Nephron (organoid): Measurements from ENCODE around the gene RADIL.

Experiments used
- H3K27ac Mint-ChIP-seq, 3 experiments: 2 replicates each; pipeline ENCODE4 v1.8.0; 2020; ENCODE audit warnings: mixed read lengths in 3 of 3, mild to moderate bottlenecking in 2 of 3, moderate library complexity in 1 of 3
- H3K27me3 Mint-ChIP-seq: 2 replicates; pipeline ENCODE4 v1.8.0; 2021; ENCODE audit warnings: low read depth, mild to moderate bottlenecking, moderate library complexity, mixed read lengths
- H3K36me3 Mint-ChIP-seq: 2 replicates; pipeline ENCODE4 v1.8.0; 2020; ENCODE audit warnings: low read depth, mixed read lengths
- H3K4me1 Mint-ChIP-seq: 2 replicates; pipeline ENCODE4 v1.8.0; 2020; ENCODE audit warnings: mixed read lengths
- H3K4me3 Mint-ChIP-seq, 3 experiments: 2 replicates each; pipeline ENCODE4 v1.8.0; 2020; ENCODE audit warnings: mild to moderate bottlenecking in 3 of 3, mixed read lengths in 3 of 3, moderate library complexity in 2 of 3
- H3K9me3 Mint-ChIP-seq: 2 replicates; pipeline ENCODE4 v1.8.0; 2020; ENCODE audit warnings: mixed read lengths
- TF ChIP-seq, protein P1 (sequence below), 3 experiments: fragments of 200-600 bp; sonication (generic); IDR thresholded peaks; one replicate each; pipeline ENCODE4 v1.5.0; 2021; ENCODE audit warnings: antibody characterized with exemption in 3 of 3; ENCODE audit not compliant: unreplicated experiment in 3 of 3

The RADIL gene

GRCh38 chr7:4851459-4852422, 31.8 kb downstream of the RADIL start:
- Mint-ChIP-seq H3K36me3 (no peaks in the 10 kb centered on the region), H3K27ac (no peak overlapping the region), H3K9me3 (peaks cover 12% of the 10 kb centered on the region), H3K27me3 (peaks cover 8% of the 10 kb centered on the region), H3K4me1 (no peaks in the 10 kb centered on the region), H3K4me3 (no peak overlapping the region)
- TF ChIP-seq, protein P1, sequence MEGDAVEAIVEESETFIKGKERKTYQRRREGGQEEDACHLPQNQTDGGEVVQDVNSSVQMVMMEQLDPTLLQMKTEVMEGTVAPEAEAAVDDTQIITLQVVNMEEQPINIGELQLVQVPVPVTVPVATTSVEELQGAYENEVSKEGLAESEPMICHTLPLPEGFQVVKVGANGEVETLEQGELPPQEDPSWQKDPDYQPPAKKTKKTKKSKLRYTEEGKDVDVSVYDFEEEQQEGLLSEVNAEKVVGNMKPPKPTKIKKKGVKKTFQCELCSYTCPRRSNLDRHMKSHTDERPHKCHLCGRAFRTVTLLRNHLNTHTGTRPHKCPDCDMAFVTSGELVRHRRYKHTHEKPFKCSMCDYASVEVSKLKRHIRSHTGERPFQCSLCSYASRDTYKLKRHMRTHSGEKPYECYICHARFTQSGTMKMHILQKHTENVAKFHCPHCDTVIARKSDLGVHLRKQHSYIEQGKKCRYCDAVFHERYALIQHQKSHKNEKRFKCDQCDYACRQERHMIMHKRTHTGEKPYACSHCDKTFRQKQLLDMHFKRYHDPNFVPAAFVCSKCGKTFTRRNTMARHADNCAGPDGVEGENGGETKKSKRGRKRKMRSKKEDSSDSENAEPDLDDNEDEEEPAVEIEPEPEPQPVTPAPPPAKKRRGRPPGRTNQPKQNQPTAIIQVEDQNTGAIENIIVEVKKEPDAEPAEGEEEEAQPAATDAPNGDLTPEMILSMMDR (IDR thresholded peaks at IDR 0.05; ENCODE audit: unreplicated experiment in 3 of 3), result no peak

DNA sequence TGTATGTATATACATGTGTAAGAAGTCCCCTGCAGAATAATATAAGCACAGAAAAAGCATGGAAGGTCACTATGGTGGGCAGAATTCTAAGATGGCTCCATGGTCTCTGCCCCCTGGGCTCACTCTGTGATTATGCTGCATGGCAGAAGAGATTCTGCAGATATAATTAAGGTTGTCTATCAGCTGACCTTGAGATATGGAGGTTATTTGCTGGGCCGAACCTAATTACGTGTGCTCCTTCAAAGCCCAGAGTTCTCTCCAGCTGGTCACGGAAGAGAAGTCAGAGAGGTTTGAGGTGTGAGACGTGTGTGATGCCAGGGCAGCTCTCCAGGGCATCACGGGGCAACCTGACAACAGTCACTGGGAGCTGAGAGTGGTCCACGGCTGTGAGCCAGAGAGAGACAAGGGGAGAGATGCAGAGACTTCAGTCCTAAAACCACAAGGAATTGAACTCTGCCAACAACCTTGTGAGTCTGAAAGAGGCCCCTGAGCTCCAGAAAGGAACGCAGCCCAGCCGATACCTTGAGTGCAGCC, 33.2 kb downstream of the RADIL start:
- H3K4me3 Mint-ChIP-seq, result no peak overlapping the region
- H3K27me3 Mint-ChIP-seq, result peaks cover 19% of the 10 kb centered on the region
- H3K27ac Mint-ChIP-seq, result no peak overlapping the region
- H3K4me1 Mint-ChIP-seq, result no peaks in the 10 kb centered on the region
- H3K36me3 Mint-ChIP-seq, result no peaks in the 10 kb centered on the region
- H3K9me3 Mint-ChIP-seq, result peaks cover 12% of the 10 kb centered on the region
- TF ChIP-seq, protein P1 (IDR thresholded peaks at IDR 0.05; ENCODE audit: unreplicated experiment in 3 of 3), result no peak

DNA sequence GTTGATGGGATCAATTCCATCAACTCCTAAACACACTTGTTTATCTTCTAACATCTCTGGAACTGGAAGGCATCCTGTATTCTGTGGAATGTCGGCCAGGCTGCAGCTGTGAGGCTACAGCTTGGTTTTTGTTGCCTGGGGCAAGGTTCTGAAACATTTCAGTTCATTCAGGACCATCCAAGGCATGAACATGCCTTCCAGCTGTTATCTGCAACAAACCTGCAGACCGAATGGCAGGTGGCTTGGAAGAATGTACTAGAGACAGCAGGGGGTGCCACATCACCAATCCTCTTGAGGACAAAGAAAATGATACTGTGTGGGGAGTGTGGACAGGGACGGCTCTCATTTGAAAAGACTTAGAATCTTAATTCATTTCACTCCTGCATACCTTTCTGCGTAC, 34.1 kb downstream of the RADIL start:
- H3K36me3 Mint-ChIP-seq, result no peaks in the 10 kb centered on the region
- H3K27me3 Mint-ChIP-seq, result peaks cover 19% of the 10 kb centered on the region
- H3K9me3 Mint-ChIP-seq, result peaks cover 12% of the 10 kb centered on the region
- H3K4me3 Mint-ChIP-seq, result no peak overlapping the region
- TF ChIP-seq, protein P1 (IDR thresholded peaks at IDR 0.05; ENCODE audit: unreplicated experiment in 3 of 3), result peak in 1 of 3 experiments; percentile 24
- no peak overlapping the region for H3K27ac Mint-ChIP-seq
- no peaks in the 10 kb centered on the region for H3K4me1 Mint-ChIP-seq

DNA sequence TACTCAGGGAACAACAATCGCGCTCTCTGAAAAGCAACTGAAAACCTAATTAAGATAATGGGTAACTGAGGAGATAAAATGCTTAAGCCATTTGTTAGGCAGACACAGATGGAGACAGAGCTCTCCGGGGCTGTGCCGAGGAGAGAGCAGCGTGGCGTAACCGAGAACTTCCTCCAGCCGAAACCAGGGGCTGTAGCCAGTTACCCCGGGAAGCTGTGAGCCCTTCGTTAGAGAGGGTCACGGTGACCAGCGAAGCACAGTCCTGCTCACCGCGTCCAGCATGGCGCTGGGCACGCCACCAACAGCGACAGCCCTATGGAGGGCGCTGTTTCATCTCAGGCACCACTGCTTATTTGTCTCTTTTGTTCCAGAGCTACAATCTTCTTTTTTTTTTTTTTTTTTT, 37.8 kb downstream of the RADIL start:
- Mint-ChIP-seq H3K9me3 (no peaks in the 10 kb centered on the region), H3K27me3 (peaks cover 19% of the 10 kb centered on the region), H3K27ac (peak overlapping the region in 2 of 3 experiments; percentile 37 to 61), H3K4me1 (peaks cover 4% of the 10 kb centered on the region), H3K4me3 (peak overlapping the region; percentile 6 to 31 (median 27)), H3K36me3 (no peaks in the 10 kb centered on the region)
- TF ChIP-seq, protein P1 (IDR thresholded peaks at IDR 0.05; ENCODE audit: unreplicated experiment in 3 of 3), result peak; percentile 17 to 36 (median 24)

DNA sequence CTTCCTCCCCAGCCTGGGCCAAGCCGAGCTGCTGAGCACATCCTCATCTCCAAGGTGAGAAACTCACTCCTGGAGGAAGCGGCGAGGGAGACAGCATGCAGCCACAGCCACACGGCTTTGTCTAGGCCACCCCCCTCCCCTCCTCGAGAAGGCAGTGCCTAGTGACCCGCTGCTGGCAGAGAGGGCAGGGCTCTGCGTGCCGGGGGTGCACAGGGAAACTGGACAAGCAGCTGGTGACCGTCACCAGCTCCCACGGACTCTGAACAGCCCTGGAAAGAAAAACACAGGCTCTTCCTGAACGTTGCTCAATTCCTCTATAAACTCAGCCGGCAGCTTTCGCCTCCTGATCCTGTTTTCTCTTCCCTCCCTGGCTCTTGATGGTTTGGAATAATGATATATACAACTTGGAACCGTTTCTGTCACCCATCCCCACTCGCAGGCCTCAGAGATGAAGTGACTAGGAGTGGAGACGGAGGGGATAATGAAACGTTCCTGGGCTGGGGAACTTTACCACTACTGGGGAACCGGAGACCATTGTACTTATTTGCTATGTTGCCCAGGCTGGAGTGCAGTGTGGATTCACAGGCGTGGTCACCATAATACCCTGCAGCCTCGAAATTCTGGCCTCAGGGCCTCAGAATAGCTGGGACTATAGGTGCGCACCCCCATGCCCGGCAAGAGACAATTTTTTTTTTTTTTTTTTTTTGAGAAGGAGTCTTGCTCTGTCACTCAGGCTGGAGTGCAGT, 41.0 kb downstream of the RADIL start:
- no peaks in the 10 kb centered on the region for H3K36me3 Mint-ChIP-seq
- H3K27me3 Mint-ChIP-seq, result peaks cover 14% of the 10 kb centered on the region
- TF ChIP-seq, protein P1 (IDR thresholded peaks at IDR 0.05; ENCODE audit: unreplicated experiment in 3 of 3), result no peak
- H3K9me3 Mint-ChIP-seq, result no peaks in the 10 kb centered on the region
- peaks cover 7% of the 10 kb centered on the region for H3K4me1 Mint-ChIP-seq
- peak overlapping the region; percentile 86 to 94 (median 87) for H3K27ac Mint-ChIP-seq
- no peak overlapping the region for H3K4me3 Mint-ChIP-seq
